HEK293T (cell line): Measurements from ENCODE around the gene GABRG3.

Experiments
- BHLHE40 ChIP-seq: fragments of 450-650 bp; IDR thresholded peaks from 2 replicates; pipeline ENCODE4 v1.6.1; 2016; ENCODE audit warnings: mild to moderate bottlenecking, moderate library complexity, borderline replicate concordance
- CTBP1 ChIP-seq: fragments of 450-650 bp; IDR thresholded peaks from 2 replicates; pipeline ENCODE4 v1.6.1; 2016; ENCODE audit warnings: borderline replicate concordance
- ELF4 ChIP-seq: fragments of 450-650 bp; IDR thresholded peaks from 2 replicates; pipeline ENCODE4 v1.6.1; 2017; ENCODE audit warnings: antibody characterized with exemption
- FOXK2 ChIP-seq: fragments of 450-650 bp; IDR thresholded peaks from 2 replicates; pipeline ENCODE4 v1.6.1; 2016; ENCODE audit warnings: mild to moderate bottlenecking
- FOXM1 ChIP-seq: fragments of 450-650 bp; IDR thresholded peaks from 2 replicates; pipeline ENCODE4 v1.6.1; 2017; ENCODE audit warnings: mild to moderate bottlenecking, borderline replicate concordance
- HDGF ChIP-seq: fragments of 450-650 bp; IDR thresholded peaks from 2 replicates; pipeline ENCODE4 v1.6.1; 2017; ENCODE audit warnings: antibody characterized with exemption, borderline replicate concordance
- L3MBTL2 ChIP-seq: fragments of 450-650 bp; conservative IDR thresholded peaks from 2 replicates; pipeline ENCODE4 v1.6.1; 2016; ENCODE audit warnings: mild to moderate bottlenecking
- LEF1 ChIP-seq: fragments of 450-650 bp; IDR thresholded peaks from 2 replicates; pipeline ENCODE4 v1.6.1; 2017; ENCODE audit warnings: mild to moderate bottlenecking, borderline replicate concordance
- NFRKB ChIP-seq: fragments of 450-650 bp; IDR thresholded peaks from 2 replicates; pipeline ENCODE4 v1.6.1; 2016; ENCODE audit warnings: mild to moderate bottlenecking, moderate library complexity
- SUZ12 ChIP-seq: fragments of 450-650 bp; IDR thresholded peaks from 2 replicates; pipeline ENCODE4 v1.6.1; 2016; ENCODE audit warnings: mild to moderate bottlenecking
- TARDBP ChIP-seq: fragments of 450-650 bp; IDR thresholded peaks from 2 replicates; pipeline ENCODE4 v1.6.1; 2016
- ZNF384 ChIP-seq: fragments of 450-650 bp; IDR thresholded peaks from 2 replicates; pipeline ENCODE4 v1.6.1; 2016
- TF ChIP-seq, protein P1 (sequence below): fragments of 450-650 bp; IDR thresholded peaks from 2 replicates; pipeline ENCODE4 v1.6.1; 2016

DNA sequence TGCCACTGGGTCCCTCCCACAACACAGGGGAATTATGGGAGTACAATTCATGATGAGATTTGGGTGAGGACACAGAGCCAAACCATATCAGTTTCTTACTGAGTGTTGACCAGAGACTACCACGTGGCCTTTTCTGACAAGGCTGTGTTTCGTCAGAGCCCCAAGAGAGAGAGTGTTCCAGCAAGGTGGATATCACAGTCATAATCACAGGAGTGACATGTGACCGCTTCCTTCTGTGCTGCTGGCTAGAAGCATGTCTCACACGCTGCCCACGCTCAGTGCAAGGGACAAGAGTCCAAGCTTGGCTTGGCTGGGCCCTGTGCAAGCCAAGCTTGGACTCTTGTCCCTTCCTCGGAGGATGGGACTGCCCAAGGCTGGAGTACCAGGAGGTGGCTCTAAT, 103.2 kb downstream of the GABRG3 start:
- TF ChIP-seq ZNF384 (no peak), FOXK2 (no peak), ELF4 (no peak), HDGF (no peak), FOXM1 (no peak), L3MBTL2 (no peak), CTBP1 (no peak), SUZ12 (no peak), BHLHE40 (no peak), TARDBP (no peak), LEF1 (no peak), NFRKB (no peak)
- TF ChIP-seq, protein P1, sequence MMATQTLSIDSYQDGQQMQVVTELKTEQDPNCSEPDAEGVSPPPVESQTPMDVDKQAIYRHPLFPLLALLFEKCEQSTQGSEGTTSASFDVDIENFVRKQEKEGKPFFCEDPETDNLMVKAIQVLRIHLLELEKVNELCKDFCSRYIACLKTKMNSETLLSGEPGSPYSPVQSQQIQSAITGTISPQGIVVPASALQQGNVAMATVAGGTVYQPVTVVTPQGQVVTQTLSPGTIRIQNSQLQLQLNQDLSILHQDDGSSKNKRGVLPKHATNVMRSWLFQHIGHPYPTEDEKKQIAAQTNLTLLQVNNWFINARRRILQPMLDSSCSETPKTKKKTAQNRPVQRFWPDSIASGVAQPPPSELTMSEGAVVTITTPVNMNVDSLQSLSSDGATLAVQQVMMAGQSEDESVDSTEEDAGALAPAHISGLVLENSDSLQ: no peak
